Panc1 (cell line): Measurements from ENCODE around the gene SORBS1. TPM values are rescaled to one million over a fixed set of nuclear protein-coding genes. Genes with fewer than 3 reads are reported as not detected.
A peak's percentile ranks its signal among the peaks of the same experiment; 100 is the strongest.

Experiments used
- ATAC-seq: fragments of 200-7000 bp; cut with Tn5 transposase; 2 replicates; pipeline ENCODE4 v1.9.1; 2020; ENCODE audit warnings: mild to moderate bottlenecking, moderate library complexity
- BruUV-seq: library from RNA; stranded (reverse); fragments of 400-500 nt; replicated peaks from 2 replicates; lab custom pipeline; 2021; lab: Mats Ljungman, UMichigan
- CTCF ChIA-PET: fragments of 300-600 bp; sonication (Branson Sonifier 250); formaldehyde crosslinking; loops from one replicate; lab custom pipeline; 2022; ENCODE audit warnings: antibody characterized with exemption; lab: Charles Lee
- POLR2A ChIA-PET: fragments of 300-600 bp; sonication (Branson Sonifier 250); formaldehyde crosslinking; loops from one replicate; lab custom pipeline; 2022; ENCODE audit warnings: antibody characterized with exemption; lab: Charles Lee
- DNase-seq: peaks from one replicate; pipeline ENCODE4 v3.0.0-alpha.2; 2010; ENCODE audit warnings: low read depth, low spot score
- H3K27ac ChIP-seq: 2 replicates; pipeline ENCODE4 v1.5.1; 2011; ENCODE audit warnings: mild to moderate bottlenecking, low read length, inconsistent platforms
- H3K27me3 ChIP-seq: fragments of 200-500 bp; sonication (Bioruptor generic); 2 replicates; pipeline ENCODE4 v1.6.0; 2014; ENCODE audit warnings: low read length, inconsistent platforms; ENCODE audit not compliant: control insufficient read depth, insufficient read depth
- H3K36me3 ChIP-seq: fragments of 200-500 bp; sonication (Bioruptor generic); 2 replicates; pipeline ENCODE4 v1.5.1; 2014; ENCODE audit warnings: inconsistent platforms, mild to moderate bottlenecking, low read length, moderate library complexity; ENCODE audit not compliant: control insufficient read depth, insufficient read depth
- H3K4me1 ChIP-seq: 2 replicates; pipeline ENCODE4 v1.5.1; 2011; ENCODE audit warnings: inconsistent platforms, mild to moderate bottlenecking, low read length, moderate library complexity; ENCODE audit not compliant: control insufficient read depth, insufficient read depth
- H3K4me3 ChIP-seq, 2 experiments: 2 replicates each; pipeline ENCODE4 v1.5.1; 2011 to 2012; ENCODE audit warnings: low read depth in 2 of 2, low read length in 2 of 2, mild to moderate bottlenecking in 2 of 2, inconsistent platforms in 1 of 2, moderate library complexity in 1 of 2
- H3K9me3 ChIP-seq: fragments of 200-500 bp; sonication (Bioruptor generic); 2 replicates; pipeline ENCODE4 v1.5.1; 2014; ENCODE audit warnings: low read depth, mild to moderate bottlenecking, inconsistent platforms, low read length, moderate library complexity; ENCODE audit not compliant: control insufficient read depth, insufficient read depth
- CTCF ChIP-seq: fragments of 450-650 bp; IDR thresholded peaks from 2 replicates; pipeline ENCODE4 v1.5.1; 2017; ENCODE audit warnings: mild to moderate bottlenecking
- POLR2AphosphoS5 ChIP-seq: IDR thresholded peaks from 2 replicates; pipeline ENCODE4 v1.6.1; 2012; ENCODE audit warnings: mild to moderate bottlenecking, low read depth, low read length, moderate library complexity
- REST ChIP-seq, 2 experiments: IDR thresholded peaks; 2 replicates each; pipeline ENCODE4 v1.6.1; 2011 to 2012; ENCODE audit warnings: low read depth in 2 of 2, control low read depth in 1 of 2, low read length in 1 of 2, mild to moderate bottlenecking in 1 of 2, moderate library complexity in 1 of 2; ENCODE audit not compliant: insufficient read depth in 1 of 2
- SIN3A ChIP-seq: IDR thresholded peaks from 2 replicates; pipeline ENCODE4 v1.6.1; 2012; ENCODE audit warnings: low read depth, mild to moderate bottlenecking, low read length, moderate library complexity, borderline replicate concordance; ENCODE audit not compliant: insufficient read depth
- TCF7L2 ChIP-seq: IDR thresholded peaks from 2 replicates; pipeline ENCODE4 v1.6.1; 2011; ENCODE audit warnings: mild to moderate bottlenecking, low read depth, low read length, inconsistent platforms
- in situ Hi-C: cut with HindIII; loops from 2 replicates; pipeline ENCODE4 v1.10.0; 2016; ENCODE audit warnings: low sequenced_read_pairs, low pct_unique_long_range_greater_than_20kb
- intact Hi-C: fragments of 100-400 bp; cut with micrococcal nuclease; formaldehyde crosslinking; loops from one replicate; pipeline ENCODE4 v1.10.0; 2022; ENCODE audit not compliant: unreplicated experiment
- total RNA-seq: library from RNA; stranded (reverse); gene quantifications from one replicate; pipeline ENCODE4 v1.2.1, GENCODE V29; 2021; ENCODE audit not compliant: unreplicated experiment

Gene SORBS1
- total RNA-seq, 1 experiment from 2014 or later = 29.4 TPM

GRCh38 chr10:95543459-95543858 lies 17.7 kb downstream of the SORBS1 start:
- POLR2A ChIA-PET = no interaction called here
- no peak for TF ChIP-seq SIN3A
- TF ChIP-seq POLR2AphosphoS5 = no peak
- no peak for TF ChIP-seq REST (IDR thresholded peaks at IDR 0.05; ENCODE audit: insufficient read depth in 1 of 2, low read depth in 2 of 2, low read length in 1 of 2)
- TF ChIP-seq TCF7L2 = no peak
- TF ChIP-seq CTCF = no peak
- peaks cover 26% of the 10 kb centered on the region for H3K4me1 ChIP-seq
- H3K9me3 ChIP-seq = no peaks in the 10 kb centered on the region
- CTCF ChIA-PET = no interaction called here
- BruUV-seq = no TSS peak
- ATAC-seq = no peak
- H3K27ac ChIP-seq = peak overlapping the region; percentile 27; the same call in 1 of the 2 replicates
- no peaks in the 10 kb centered on the region for H3K27me3 ChIP-seq
- intact Hi-C loops = no loop called here
- in situ Hi-C loops = no loop called here
- no peak overlapping the region for H3K4me3 ChIP-seq
- no peak for DNase-seq
- no peaks in the 10 kb centered on the region for H3K36me3 ChIP-seq

- TF ChIP-seq REST (IDR thresholded peaks at IDR 0.05; ENCODE audit: insufficient read depth in 1 of 2, low read depth in 2 of 2, low read length in 1 of 2) (no peak), TCF7L2 (no peak), CTCF (no peak), SIN3A (no peak), POLR2AphosphoS5 (no peak)
- ChIA-PET CTCF (no interaction called here), POLR2A (no interaction called here)
- intact Hi-C loops (no loop called here), in situ Hi-C loops (no loop called here)
- no peaks in the 10 kb centered on the region for H3K27me3 ChIP-seq
- ATAC-seq = no peak
- no peak overlapping the region for H3K27ac ChIP-seq
- H3K9me3 ChIP-seq = no peaks in the 10 kb centered on the region
- DNase-seq = no peak
- peaks cover 26% of the 10 kb centered on the region for H3K4me1 ChIP-seq
- no TSS peak for BruUV-seq
- H3K36me3 ChIP-seq = no peaks in the 10 kb centered on the region
- no peak overlapping the region for H3K4me3 ChIP-seq
Measured at GRCh38 chr10:95542761-95543160, 18.4 kb downstream of the SORBS1 start.
